Raji (cell line): Measurements from ENCODE around the gene SPATA32.

Source experiments
- POLR2A ChIP-seq: IDR thresholded peaks from 2 replicates; pipeline ENCODE4 v1.6.1; 2011; ENCODE audit warnings: low read depth, low read length, control low read depth; ENCODE audit not compliant: insufficient read depth

SPATA32 gene

DNA sequence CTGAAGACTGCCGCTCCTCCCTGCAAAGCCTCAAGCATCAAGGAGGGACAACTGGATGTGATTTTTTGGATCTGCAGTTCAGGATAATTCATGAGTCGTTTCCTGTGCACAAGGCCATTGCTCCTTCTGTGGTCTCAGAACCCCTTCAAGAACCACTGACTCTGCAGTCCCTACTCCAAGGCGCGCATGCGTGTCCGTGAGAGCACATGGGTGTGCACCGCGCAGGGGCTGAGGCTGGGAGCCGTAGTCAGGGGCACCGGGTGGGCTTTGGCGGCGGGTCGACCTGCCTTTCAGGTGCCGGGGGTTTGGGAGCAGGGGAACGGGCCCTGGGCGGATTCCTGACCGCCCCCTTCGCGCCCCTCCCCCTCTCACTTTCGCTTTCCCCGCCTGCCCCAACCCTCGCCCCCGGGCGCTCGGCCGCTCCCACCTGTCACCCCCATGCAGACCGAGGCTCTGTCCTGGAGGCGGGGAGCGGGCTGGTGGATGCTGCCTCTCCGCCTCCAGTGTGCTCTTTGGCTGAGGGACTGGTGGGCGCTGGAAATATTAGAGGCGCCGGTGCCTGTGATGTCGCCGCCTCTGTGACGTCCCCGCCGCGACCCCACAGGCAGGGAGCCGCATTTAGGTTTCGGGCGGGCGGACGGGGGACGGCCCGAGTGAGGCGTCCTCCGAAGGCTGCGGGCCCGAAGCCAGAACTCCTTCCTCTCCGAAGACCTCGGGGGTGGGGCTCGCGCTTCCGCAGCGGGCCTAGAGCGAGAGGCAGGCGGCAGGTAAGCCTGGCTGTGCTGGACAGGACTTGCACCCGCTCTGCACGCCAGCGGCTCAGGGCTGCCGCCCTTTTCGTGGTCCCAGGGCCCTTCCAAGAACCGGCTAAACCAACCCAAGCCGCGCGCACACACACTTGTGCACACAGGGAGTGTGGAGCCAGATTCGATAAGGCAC lies at the start of gene SPATA32:
Gene SPATA32, minus strand, starts transcription at position 518 of the 939 bp plus-strand sequence. Its CDS starts 78 bp downstream, at position 440.
- TF ChIP-seq POLR2A, result no peak

DNA sequence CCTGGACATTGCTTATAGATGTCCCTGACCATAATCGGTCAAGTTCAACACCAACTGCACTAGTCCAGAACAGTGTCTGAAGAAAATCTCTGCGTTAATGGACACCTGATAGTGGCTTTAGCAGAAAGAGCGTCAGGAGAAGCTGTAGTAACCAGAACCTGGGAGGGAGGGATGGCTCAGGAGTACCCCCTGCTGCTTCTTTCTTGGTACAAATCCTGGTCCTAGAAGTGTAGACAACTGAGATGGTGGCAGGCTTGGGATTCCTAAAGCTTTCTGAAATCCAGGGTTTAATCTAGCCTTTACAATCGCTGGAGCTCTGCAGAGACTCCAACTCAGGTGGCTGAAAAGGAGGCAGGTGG lies 49.5 kb upstream of the SPATA32 start:
- no peak for TF ChIP-seq POLR2A

- TF ChIP-seq POLR2A, result no peak
Measured at GRCh38 chr17:45310380-45311324, 48.8 kb upstream of the SPATA32 start.

DNA sequence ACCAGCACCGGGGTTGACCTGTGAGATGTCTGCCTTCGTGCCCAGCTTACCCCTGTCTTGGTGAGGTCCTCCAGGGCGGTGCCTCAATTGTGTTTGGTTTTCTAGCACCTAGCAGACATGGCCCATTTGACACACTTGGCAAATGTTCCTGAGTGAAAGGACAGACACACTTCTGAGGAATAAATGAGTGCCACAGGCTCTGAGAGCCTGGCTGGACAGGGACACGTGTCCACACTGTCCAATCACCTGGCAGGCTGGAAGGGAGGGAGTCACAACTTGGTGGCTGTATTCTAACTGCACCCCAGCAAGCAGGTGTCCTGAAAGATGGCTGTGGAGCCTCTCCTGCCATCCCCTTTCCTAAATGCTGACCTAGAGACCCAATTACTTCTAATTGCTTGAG lies 47.5 kb upstream of the SPATA32 start:
- TF ChIP-seq POLR2A, result no peak

DNA sequence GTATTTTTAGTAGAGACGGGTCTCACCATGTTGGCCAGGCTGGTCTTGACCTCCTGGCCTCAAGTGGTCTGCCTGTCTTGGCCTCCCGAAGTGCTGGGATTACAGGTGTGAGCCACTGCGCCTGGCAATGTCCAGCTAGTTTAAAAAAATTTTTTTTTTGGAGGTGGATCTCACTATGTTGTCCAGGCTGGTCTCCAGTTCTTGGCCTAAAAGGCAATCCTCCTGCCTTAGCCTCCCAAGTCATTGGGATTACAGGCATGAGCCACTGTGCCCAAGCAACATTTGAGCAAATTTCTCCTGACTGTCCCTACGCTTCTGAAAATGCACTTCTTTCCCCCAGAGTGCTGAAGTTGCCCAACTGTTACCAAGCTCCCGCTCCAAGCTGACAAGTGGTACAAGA lies 46.9 kb upstream of the SPATA32 start:
- TF ChIP-seq POLR2A, result no peak

GRCh38 chr17:45308016-45308365 lies 46.1 kb upstream of the SPATA32 start:
- TF ChIP-seq POLR2A, result no peak

- no peak for TF ChIP-seq POLR2A
Measured at GRCh38 chr17:45307290-45308015, 45.6 kb upstream of the SPATA32 start.

GRCh38 chr17:45306623-45307022 lies 44.7 kb upstream of the SPATA32 start:
- no peak for TF ChIP-seq POLR2A

- no peak for TF ChIP-seq POLR2A
Measured at GRCh38 chr17:45306094-45306493, 44.2 kb upstream of the SPATA32 start.

- TF ChIP-seq POLR2A, result no peak
Measured at GRCh38 chr17:45305530-45306087, 43.7 kb upstream of the SPATA32 start.

- no peak for TF ChIP-seq POLR2A
Measured at GRCh38 chr17:45302649-45303173, 40.8 kb upstream of the SPATA32 start.

DNA sequence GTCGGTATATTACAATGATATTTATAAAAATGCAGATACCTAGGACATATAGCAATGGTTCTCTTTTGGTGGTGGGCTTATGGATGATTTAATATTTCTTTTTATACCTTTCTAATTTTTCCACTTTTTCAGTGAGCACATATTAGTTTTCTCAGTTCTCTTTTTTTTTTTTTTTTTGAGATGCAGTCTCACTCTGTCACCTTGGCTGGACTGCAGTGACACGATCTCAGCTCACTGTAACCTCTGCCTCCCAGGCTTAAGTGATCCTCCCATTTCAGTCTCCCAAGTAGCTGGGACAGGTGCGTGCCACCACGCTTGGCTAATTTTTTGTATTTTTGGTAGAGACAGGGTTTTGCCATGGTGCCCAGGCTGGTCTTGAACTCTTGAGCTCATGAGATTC lies 39.8 kb upstream of the SPATA32 start:
- TF ChIP-seq POLR2A, result no peak

- TF ChIP-seq POLR2A, result no peak
Measured at GRCh38 chr17:45300060-45300751, 38.3 kb upstream of the SPATA32 start.

- no peak for TF ChIP-seq POLR2A
Measured at GRCh38 chr17:45299361-45299760, 37.5 kb upstream of the SPATA32 start.
